Measurements from ENCODE around the gene TPSG1. TPM values are rescaled to one million over a fixed set of nuclear protein-coding genes. Genes with fewer than 3 reads are reported as not detected.

The TPSG1 gene
- total RNA-seq, 1 donor from 2014 or later: 2.3 TPM

- Histone ChIP-seq H3K36me3 (no peaks in the 10 kb centered on the region), H3K4me1 (no peaks in the 10 kb centered on the region), H3K4me3 (no peak overlapping the region), H3K27ac (no peak overlapping the region), H3K9me3 (no peaks in the 10 kb centered on the region), H3K27me3 (no peaks in the 10 kb centered on the region)
- DNase-seq (no peak), ATAC-seq (no peak)
- intact Hi-C loops (cut with DNase I): no loop called here
- TF ChIP-seq, protein P1, sequence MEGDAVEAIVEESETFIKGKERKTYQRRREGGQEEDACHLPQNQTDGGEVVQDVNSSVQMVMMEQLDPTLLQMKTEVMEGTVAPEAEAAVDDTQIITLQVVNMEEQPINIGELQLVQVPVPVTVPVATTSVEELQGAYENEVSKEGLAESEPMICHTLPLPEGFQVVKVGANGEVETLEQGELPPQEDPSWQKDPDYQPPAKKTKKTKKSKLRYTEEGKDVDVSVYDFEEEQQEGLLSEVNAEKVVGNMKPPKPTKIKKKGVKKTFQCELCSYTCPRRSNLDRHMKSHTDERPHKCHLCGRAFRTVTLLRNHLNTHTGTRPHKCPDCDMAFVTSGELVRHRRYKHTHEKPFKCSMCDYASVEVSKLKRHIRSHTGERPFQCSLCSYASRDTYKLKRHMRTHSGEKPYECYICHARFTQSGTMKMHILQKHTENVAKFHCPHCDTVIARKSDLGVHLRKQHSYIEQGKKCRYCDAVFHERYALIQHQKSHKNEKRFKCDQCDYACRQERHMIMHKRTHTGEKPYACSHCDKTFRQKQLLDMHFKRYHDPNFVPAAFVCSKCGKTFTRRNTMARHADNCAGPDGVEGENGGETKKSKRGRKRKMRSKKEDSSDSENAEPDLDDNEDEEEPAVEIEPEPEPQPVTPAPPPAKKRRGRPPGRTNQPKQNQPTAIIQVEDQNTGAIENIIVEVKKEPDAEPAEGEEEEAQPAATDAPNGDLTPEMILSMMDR (IDR thresholded peaks at IDR 0.05): no peak
Measured at GRCh38 chr16:1220098-1220728, 4.9 kb downstream of the TPSG1 start.

DNA sequence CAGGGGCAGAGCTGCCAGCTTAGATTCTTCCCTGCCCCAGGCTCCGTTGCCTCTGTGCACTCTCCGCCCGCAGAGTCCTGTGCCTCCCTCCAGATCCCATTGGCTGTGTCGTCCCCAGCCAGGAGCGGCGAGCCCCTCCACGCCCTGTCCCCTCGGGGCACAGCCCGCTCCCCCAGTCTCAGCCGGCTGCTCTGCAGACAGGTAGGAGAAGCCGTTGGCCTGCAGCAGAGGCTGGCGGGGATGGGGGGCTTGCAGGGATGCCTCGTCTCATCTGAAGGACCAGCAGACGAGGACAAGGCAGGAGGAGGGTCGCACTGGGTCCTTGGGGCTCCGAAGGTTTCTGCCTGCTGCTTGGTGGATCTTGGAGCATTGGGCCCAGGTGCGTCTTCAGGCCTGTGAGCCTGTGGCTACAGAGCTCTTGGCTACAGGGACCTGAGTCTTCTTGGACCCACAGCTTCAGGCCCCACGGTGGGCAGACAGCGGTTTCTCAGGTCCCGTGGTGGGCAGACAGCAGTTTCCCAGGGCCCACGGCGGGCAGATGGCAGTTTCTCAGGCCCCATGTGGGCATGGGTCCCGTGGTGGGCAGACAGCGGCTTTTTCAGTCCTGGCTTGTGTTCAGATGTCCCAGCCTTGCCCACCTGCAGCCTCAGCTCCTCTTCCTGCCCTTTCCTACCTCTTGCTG, 6.0 kb downstream of the TPSG1 start:
- ATAC-seq (no peak), DNase-seq (no peak)
- no peaks in the 10 kb centered on the region for H3K27me3 ChIP-seq
- no peak overlapping the region for H3K27ac ChIP-seq
- H3K9me3 ChIP-seq: no peaks in the 10 kb centered on the region
- no peaks in the 10 kb centered on the region for H3K36me3 ChIP-seq
- intact Hi-C loops (cut with DNase I): no loop called here
- H3K4me1 ChIP-seq: no peaks in the 10 kb centered on the region
- no peak overlapping the region for H3K4me3 ChIP-seq
- TF ChIP-seq, protein P1 (IDR thresholded peaks at IDR 0.05): no peak

DNA sequence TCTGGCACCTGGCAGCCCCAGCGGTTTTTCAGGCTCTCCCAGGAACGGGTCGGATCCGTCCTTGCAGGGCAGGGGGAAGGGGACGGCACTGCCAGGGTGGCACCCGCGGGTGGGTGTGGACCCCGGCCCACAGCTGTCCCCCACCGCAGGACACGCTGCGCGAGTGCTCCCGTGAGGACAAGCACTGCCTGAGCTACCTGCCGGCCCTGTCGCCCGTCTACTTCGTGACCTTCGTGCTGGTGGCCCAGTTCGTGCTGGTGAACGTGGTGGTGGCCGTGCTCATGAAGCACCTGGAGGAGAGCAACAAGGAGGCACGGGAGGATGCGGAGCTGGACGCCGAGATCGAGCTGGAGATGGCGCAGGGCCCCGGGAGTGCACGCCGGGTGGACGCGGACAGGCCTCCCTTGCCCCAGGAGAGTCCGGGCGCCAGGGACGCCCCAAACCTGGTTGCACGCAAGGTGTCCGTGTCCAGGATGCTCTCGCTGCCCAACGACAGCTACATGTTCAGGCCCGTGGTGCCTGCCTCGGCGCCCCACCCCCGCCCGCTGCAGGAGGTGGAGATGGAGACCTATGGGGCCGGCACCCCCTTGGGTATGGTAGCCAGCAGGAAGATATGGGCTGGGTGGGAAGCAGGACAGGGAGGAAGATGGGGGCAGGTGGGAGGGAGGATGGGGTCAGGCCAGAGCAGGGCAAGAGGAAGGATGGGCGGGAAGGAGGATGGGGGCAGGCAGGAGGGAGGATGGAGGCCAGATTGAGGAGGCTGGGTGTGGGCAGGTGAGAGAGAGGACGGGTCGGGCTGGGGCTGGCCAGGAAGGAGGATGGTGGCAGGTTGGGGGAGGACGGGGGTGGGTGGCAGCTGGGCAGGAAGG, 6.8 kb downstream of the TPSG1 start:
- ATAC-seq: no peak
- TF ChIP-seq, protein P1 (IDR thresholded peaks at IDR 0.05): no peak
- Histone ChIP-seq H3K27ac (no peak overlapping the region), H3K27me3 (no peaks in the 10 kb centered on the region), H3K4me1 (no peaks in the 10 kb centered on the region), H3K9me3 (no peaks in the 10 kb centered on the region), H3K36me3 (no peaks in the 10 kb centered on the region), H3K4me3 (no peak overlapping the region)
- intact Hi-C loops (cut with DNase I): no loop called here
- no peak for DNase-seq

DNA sequence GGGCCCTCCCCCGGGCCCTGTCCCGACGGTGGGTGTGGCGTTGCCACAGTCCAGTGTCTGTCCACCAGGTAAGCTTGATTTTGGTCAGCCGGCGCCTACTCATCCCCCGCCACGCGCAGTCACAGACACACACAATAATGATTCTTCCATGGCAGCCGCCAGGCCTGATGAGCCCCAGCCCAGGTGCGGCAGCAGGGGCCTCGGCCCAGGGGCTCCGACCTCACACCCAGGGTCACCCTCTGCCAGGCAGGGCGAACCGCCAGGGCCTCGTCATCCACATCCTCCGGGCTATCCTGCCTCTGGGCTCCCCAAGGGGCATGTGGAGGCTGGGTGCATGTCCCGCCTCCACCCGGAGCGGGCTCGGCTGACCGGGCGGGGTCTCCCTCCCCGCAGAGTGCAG, 7.5 kb downstream of the TPSG1 start:
- DNase-seq: no peak
- Histone ChIP-seq H3K27me3 (no peaks in the 10 kb centered on the region), H3K27ac (no peak overlapping the region), H3K4me3 (no peak overlapping the region), H3K9me3 (no peaks in the 10 kb centered on the region), H3K36me3 (no peaks in the 10 kb centered on the region), H3K4me1 (no peaks in the 10 kb centered on the region)
- TF ChIP-seq, protein P1 (IDR thresholded peaks at IDR 0.05): no peak
- intact Hi-C loops (cut with DNase I): no loop called here
- no peak for ATAC-seq

GRCh38 chr16:1216681-1217400, 8.2 kb downstream of the TPSG1 start:
- no peaks in the 10 kb centered on the region for H3K9me3 ChIP-seq
- H3K4me3 ChIP-seq: no peak overlapping the region
- H3K27ac ChIP-seq: no peak overlapping the region
- no peaks in the 10 kb centered on the region for H3K36me3 ChIP-seq
- ATAC-seq (no peak), DNase-seq (no peak)
- no peaks in the 10 kb centered on the region for H3K27me3 ChIP-seq
- no peaks in the 10 kb centered on the region for H3K4me1 ChIP-seq
- TF ChIP-seq, protein P1 (IDR thresholded peaks at IDR 0.05): no peak
- intact Hi-C loops (cut with DNase I): no loop called here

Measured in upper lobe of right lung (tissue), 1 donor.